Sigmoid colon (tissue), 4 donors: ENCODE measurements around the gene DYNC1I1.

Experiments used
- EP300 ChIP-seq, 4 donors: sonication (generic); formaldehyde crosslinking; IDR thresholded peaks; one replicate each; pipeline ENCODE4 v1.6.1; 2017; ENCODE audit warnings: antibody characterized with exemption in 4 of 4
- POLR2A ChIP-seq, 2 donors: fragments of 450-650 bp; IDR thresholded peaks; one replicate each; pipeline ENCODE4 v1.6.1; 2016; ENCODE audit warnings: antibody characterized with exemption in 2 of 2, mild to moderate bottlenecking in 2 of 2, moderate library complexity in 2 of 2
- POLR2AphosphoS5 ChIP-seq, 4 donors: sonication (generic); formaldehyde crosslinking; IDR thresholded peaks; one replicate each; pipeline ENCODE4 v1.6.1; 2017; ENCODE audit warnings: antibody characterized with exemption in 4 of 4
- TF ChIP-seq, protein P1 (sequence below), 4 experiments: fragments of 450-650 bp in 3 of 4; fragments of 200-600 bp in 1 of 4; IDR thresholded peaks; one replicate each; pipeline ENCODE4 v1.5.1; 2016 to 2019; ENCODE audit warnings: antibody characterized with exemption in 4 of 4, mild to moderate bottlenecking in 3 of 4, moderate library complexity in 2 of 4

DNA sequence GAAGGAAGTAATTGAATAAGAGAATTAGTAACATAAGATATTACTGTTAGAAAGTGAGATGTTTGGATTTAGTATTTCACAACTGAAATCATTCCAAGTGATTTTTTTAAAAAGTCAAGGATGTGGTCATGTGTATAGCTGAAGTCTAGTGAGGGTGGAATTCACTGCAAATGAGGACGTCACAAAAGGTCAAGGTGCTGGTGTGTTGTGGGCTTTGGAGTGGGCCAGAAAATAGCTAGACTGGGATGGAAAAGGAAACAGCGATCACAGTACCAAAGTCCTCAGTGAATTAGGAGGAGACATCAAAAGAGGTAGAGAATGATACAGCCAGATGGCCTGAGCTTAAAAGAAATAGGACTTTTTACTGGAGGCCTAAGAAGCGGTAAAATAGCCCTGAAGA is 272.8 kb downstream of the DYNC1I1 start:
- TF ChIP-seq, protein P1, sequence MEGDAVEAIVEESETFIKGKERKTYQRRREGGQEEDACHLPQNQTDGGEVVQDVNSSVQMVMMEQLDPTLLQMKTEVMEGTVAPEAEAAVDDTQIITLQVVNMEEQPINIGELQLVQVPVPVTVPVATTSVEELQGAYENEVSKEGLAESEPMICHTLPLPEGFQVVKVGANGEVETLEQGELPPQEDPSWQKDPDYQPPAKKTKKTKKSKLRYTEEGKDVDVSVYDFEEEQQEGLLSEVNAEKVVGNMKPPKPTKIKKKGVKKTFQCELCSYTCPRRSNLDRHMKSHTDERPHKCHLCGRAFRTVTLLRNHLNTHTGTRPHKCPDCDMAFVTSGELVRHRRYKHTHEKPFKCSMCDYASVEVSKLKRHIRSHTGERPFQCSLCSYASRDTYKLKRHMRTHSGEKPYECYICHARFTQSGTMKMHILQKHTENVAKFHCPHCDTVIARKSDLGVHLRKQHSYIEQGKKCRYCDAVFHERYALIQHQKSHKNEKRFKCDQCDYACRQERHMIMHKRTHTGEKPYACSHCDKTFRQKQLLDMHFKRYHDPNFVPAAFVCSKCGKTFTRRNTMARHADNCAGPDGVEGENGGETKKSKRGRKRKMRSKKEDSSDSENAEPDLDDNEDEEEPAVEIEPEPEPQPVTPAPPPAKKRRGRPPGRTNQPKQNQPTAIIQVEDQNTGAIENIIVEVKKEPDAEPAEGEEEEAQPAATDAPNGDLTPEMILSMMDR (IDR thresholded peaks at IDR 0.05) = no peak
- TF ChIP-seq POLR2A (IDR thresholded peaks at IDR 0.05) (no peak), EP300 (IDR thresholded peaks at IDR 0.05) (no peak), POLR2AphosphoS5 (IDR thresholded peaks at IDR 0.05) (no peak)
